ENCODE results near the gene SHROOM2. TPM values are rescaled to one million over a fixed set of nuclear protein-coding genes. Genes with fewer than 3 reads are reported as not detected.

SHROOM2 gene
- total RNA-seq, 4 donors from 2014 or later = 0.05 to 0.36 (median 0.26) TPM

- Histone ChIP-seq H3K36me3 (no peaks in the 10 kb centered on the region), H3K4me3 (no peak overlapping the region), H3K4me1 (no peaks in the 10 kb centered on the region), H3K9me3 (no peaks in the 10 kb centered on the region), H3K27ac (no peak overlapping the region), H3K27me3 (no peaks in the 10 kb centered on the region)
- DNase-seq (no peak), ATAC-seq (no peak)
- intact Hi-C loops (cut with DNase I; ENCODE audit: low total_unique reads) (no loop called here), in situ Hi-C loops (cut with MboI; ENCODE audit: low sequenced_read_pairs in 4 of 4) (no loop called here)
- no peak for TF ChIP-seq POLR2A (IDR thresholded peaks at IDR 0.05)
- no peak for TF ChIP-seq CTCF (IDR thresholded peaks at IDR 0.05 in 4 of 5, conservative IDR thresholded peaks at IDR 0.05 in 1 of 5)
Measured at GRCh38 chrX:9862953-9863352, 76.7 kb downstream of the SHROOM2 start.

DNA sequence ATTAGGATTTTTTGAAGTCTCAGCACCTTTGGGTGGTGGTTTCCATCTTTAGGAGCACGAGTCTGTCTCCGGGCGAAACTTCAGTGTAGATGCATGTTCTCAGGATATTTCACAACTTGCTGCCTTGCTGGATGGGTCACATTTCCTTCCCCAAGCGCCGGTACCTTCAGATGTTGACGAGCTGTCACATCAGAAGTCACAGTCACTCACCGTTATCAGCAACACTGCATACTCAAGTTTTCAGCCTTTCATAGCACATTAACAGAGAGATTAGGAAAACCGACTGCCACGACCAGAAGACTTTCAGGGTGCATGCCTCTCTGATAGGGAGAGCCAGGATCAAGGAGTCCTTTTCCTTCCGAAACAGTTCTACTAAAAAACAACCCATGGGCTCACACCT lies 77.8 kb downstream of the SHROOM2 start:
- no peaks in the 10 kb centered on the region for H3K36me3 ChIP-seq
- ATAC-seq (no peak), DNase-seq (no peak)
- intact Hi-C loops (cut with DNase I; ENCODE audit: low total_unique reads) = no loop called here
- TF ChIP-seq CTCF (IDR thresholded peaks at IDR 0.05 in 4 of 5, conservative IDR thresholded peaks at IDR 0.05 in 1 of 5) (no peak), POLR2A (IDR thresholded peaks at IDR 0.05) (no peak)
- H3K9me3 ChIP-seq = no peaks in the 10 kb centered on the region
- H3K27ac ChIP-seq = no peak overlapping the region
- no peaks in the 10 kb centered on the region for H3K4me1 ChIP-seq
- in situ Hi-C loops (cut with MboI; ENCODE audit: low sequenced_read_pairs in 4 of 4) = no loop called here
- H3K4me3 ChIP-seq = no peak overlapping the region
- no peaks in the 10 kb centered on the region for H3K27me3 ChIP-seq

DNA sequence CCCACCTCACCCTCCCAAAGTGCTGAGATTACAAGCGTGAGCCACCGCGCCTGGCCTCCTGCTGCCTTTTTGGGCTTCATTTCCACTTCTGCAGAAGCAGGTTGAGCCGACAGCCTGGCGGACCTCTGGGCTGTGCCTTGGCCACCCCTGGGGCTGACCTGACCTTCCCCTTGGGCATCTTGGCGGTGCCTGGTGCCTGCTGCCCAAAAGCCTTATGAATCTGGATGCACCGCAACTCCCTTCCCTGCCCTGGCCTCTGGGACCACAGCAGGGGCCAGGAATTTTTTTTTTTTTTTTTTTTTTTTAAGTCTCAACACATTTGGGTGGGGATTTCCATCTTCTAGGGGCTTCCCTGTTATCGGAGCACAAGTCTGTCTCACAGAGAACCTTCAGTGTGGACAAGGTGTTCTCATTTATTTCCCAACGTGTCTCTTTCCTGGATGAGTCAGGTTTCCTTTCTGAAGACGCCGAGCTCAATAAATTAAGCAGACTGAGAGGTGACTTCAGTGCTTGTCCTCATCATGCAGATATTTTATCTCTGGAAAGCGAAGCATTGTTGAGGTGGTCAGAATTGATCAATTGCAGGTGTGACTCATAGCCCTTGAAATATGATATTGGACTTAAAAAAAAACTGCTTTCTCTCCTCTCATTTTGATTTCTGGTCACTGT lies 79.7 kb downstream of the SHROOM2 start:
- no peaks in the 10 kb centered on the region for H3K27me3 ChIP-seq
- in situ Hi-C loops (cut with MboI; ENCODE audit: low sequenced_read_pairs in 4 of 4) (no loop called here), intact Hi-C loops (cut with DNase I; ENCODE audit: low total_unique reads) (no loop called here)
- no peaks in the 10 kb centered on the region for H3K9me3 ChIP-seq
- no peaks in the 10 kb centered on the region for H3K4me1 ChIP-seq
- DNase-seq (no peak), ATAC-seq (no peak)
- TF ChIP-seq POLR2A (IDR thresholded peaks at IDR 0.05) = no peak
- TF ChIP-seq CTCF (IDR thresholded peaks at IDR 0.05 in 4 of 5, conservative IDR thresholded peaks at IDR 0.05 in 1 of 5) = no peak
- H3K27ac ChIP-seq = no peak overlapping the region
- H3K4me3 ChIP-seq = no peak overlapping the region
- H3K36me3 ChIP-seq = no peaks in the 10 kb centered on the region

DNA sequence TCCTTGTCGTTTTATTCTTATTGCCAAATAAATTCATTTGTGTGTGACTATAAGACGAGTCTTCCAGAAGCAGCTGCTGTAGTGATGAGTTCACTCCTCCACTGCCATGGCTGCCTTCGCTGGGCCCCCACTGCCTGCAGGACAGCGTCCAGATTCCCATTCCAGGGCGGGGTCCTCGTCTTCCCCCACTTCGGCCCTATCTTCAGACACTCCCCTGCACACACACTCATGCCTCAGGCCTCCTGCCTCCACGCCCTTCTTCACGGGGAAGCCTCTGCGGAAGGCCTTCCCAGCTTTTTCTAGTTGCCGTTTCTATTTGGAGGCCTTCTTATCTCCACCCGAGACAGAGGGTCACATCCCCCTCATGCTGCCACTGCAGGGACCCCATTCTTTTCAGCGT lies 80.4 kb downstream of the SHROOM2 start:
- H3K4me3 ChIP-seq = no peak overlapping the region
- in situ Hi-C loops (cut with MboI; ENCODE audit: low sequenced_read_pairs in 4 of 4) (no loop called here), intact Hi-C loops (cut with DNase I; ENCODE audit: low total_unique reads) (no loop called here)
- no peaks in the 10 kb centered on the region for H3K27me3 ChIP-seq
- no peak for TF ChIP-seq POLR2A (IDR thresholded peaks at IDR 0.05)
- no peak for TF ChIP-seq CTCF (IDR thresholded peaks at IDR 0.05 in 4 of 5, conservative IDR thresholded peaks at IDR 0.05 in 1 of 5)
- ATAC-seq = no peak
- H3K36me3 ChIP-seq = no peaks in the 10 kb centered on the region
- H3K9me3 ChIP-seq = no peaks in the 10 kb centered on the region
- no peaks in the 10 kb centered on the region for H3K4me1 ChIP-seq
- DNase-seq = no peak
- H3K27ac ChIP-seq = no peak overlapping the region

- no peak for TF ChIP-seq POLR2A (IDR thresholded peaks at IDR 0.05)
- TF ChIP-seq CTCF (IDR thresholded peaks at IDR 0.05 in 4 of 5, conservative IDR thresholded peaks at IDR 0.05 in 1 of 5) = no peak
- no peak for ATAC-seq
- peak overlapping the region in 1 of 4 donors; percentile 4 for H3K27ac ChIP-seq
Measured at GRCh38 chrX:9867226-9867625, 81.0 kb downstream of the SHROOM2 start.

More at GRCh38 chrX:9867226-9867625, 81.0 kb downstream of the SHROOM2 start:
- Histone ChIP-seq H3K27me3 (no peaks in the 10 kb centered on the region), H3K4me1 (no peaks in the 10 kb centered on the region), H3K9me3 (no peaks in the 10 kb centered on the region), H3K36me3 (no peaks in the 10 kb centered on the region), H3K4me3 (no peak overlapping the region)
- DNase-seq = no peak
- in situ Hi-C loops (cut with MboI; ENCODE audit: low sequenced_read_pairs in 4 of 4) = no loop called here
- intact Hi-C loops (cut with DNase I; ENCODE audit: low total_unique reads) = no loop called here
